ENCODE measurements around the gene CD226.

CD226 gene

DNA sequence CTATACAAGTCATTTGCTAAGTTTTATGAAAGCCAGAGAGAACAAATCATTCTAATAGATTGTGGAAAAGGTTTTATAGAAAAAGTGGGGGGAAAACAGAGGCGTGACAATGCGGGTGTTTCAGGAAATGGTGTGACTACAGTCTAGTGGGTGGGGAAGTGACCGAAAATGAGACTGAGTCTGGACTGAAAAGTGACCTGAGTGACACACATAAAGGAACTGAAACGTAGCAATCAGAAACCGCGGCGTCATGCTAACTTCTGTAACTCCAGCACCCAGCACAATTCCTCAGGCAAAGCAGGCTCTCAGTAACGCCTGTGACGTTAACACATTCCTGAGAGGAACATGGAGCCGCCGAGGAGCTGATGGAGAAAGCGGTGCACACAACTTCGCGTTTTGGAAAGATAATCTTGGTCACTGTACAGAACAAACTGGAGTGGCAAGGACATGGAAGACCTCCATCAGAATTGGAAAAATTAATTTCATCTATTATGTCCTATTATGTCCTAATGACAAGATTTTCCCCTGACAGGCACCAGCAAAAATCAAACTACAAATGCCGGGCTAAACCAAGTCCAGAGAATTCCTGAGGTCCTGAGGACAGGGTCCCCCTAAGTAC lies 1.4 kb upstream of the CD226 start:
- peak overlapping the region; percentile 35 for H3K4me3 ChIP-seq (ENCODE audit: low read depth, low read length)
- peak; percentile 94 for DNase-seq (ENCODE audit: low read depth)
- TF ChIP-seq, protein P1, sequence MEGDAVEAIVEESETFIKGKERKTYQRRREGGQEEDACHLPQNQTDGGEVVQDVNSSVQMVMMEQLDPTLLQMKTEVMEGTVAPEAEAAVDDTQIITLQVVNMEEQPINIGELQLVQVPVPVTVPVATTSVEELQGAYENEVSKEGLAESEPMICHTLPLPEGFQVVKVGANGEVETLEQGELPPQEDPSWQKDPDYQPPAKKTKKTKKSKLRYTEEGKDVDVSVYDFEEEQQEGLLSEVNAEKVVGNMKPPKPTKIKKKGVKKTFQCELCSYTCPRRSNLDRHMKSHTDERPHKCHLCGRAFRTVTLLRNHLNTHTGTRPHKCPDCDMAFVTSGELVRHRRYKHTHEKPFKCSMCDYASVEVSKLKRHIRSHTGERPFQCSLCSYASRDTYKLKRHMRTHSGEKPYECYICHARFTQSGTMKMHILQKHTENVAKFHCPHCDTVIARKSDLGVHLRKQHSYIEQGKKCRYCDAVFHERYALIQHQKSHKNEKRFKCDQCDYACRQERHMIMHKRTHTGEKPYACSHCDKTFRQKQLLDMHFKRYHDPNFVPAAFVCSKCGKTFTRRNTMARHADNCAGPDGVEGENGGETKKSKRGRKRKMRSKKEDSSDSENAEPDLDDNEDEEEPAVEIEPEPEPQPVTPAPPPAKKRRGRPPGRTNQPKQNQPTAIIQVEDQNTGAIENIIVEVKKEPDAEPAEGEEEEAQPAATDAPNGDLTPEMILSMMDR (IDR thresholded peaks at IDR 0.05; ENCODE audit: insufficient read depth, low read depth, low read length, missing control alignments) = no peak

DNA sequence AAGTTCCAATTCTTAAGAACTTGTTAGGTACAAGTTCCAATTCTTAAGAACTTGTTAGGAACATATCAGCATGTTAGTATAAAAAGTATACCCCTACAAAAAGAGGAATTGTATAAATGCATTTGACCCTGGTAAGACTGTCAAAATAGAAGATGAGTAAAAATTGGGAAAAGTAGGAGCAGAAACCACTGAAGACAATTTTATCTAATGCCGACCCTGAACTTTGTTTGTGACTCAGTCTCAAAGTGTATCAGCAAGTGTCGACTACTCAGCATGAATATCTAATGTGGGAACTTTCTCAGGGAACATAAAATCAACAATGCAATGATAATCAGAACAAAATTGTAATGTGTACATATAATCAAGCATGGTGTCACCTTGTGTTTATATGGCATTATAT lies 583 bp upstream of the CD226 start:
- TF ChIP-seq, protein P1 (IDR thresholded peaks at IDR 0.05; ENCODE audit: insufficient read depth, low read depth, low read length, missing control alignments) = no peak
- H3K4me3 ChIP-seq (ENCODE audit: low read depth, low read length) = peak overlapping the region; percentile 50
- DNase-seq (ENCODE audit: low read depth) = no peak

DNA sequence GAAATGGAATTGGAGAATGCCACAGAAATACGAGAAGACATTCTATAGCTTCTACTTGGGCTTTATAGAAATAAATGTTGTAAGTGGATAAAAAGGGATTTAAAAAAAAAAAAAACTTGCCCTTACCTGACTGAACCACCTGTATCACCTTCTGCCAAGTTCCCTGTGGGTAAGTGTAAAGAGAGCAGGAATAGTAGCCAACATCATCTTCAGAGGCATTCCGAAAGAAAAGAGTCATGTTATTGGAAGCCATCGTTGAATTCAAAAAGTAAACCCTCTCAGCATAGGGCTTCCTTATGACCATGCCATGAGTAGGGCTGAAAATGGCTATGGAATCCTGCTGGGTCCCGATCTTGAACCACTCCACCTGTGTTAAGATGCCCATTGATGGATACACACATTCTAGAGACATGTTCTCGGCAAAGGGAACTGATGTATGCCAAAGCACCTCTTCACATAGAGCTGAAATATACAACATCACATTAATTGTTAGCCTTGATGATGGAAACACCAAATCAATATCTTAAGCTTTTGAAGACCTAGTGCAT lies 991 bp downstream of the CD226 start:
- peak overlapping the region; percentile 50 for H3K4me3 ChIP-seq (ENCODE audit: low read depth, low read length)
- TF ChIP-seq, protein P1 (IDR thresholded peaks at IDR 0.05; ENCODE audit: insufficient read depth, low read depth, low read length, missing control alignments) = no peak
- no peak for DNase-seq (ENCODE audit: low read depth)

DNA sequence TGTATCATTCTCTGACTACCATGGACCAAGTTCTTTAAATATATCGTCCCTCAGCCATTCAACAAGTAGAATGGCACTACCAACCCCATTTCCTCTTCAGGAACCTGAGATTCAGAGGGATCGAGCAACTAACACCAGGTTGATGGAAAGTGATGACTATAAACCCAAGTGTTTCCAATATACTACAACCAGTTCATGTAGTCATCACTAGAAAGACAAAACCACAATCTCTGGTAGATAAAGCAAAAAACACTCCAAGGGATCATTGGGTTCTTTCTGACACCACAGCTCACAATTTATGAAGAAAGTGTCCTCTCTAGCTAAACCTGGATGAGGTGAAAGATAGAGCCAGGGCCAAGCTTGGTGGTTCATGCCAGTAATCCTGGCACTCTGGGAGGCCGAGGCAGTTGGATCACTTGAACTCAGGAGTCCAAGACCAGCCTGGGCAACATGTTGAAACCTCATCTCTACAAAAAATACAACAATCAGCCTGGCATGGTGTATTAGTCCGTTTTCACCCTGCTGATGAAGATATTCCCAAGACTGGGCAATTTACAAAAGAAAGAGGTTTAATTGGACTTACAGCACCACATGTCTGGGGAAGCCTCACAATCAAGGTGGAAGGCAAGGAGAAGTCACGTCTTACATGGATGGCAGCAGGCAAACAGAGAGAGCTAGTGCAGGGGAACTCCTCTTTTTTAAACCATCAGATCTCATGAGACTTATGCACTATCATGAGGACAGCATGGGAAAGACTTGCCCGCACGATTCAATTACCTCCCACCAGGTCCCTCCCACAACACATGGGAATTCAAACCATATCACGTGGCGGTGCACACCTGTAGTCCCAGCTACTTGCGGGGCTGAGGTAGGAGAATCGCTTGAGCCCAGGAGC lies 2.2 kb downstream of the CD226 start:
- peak; percentile 72 for DNase-seq (ENCODE audit: low read depth)
- TF ChIP-seq, protein P1 (IDR thresholded peaks at IDR 0.05; ENCODE audit: insufficient read depth, low read depth, low read length, missing control alignments) = no peak
- H3K4me3 ChIP-seq (ENCODE audit: low read depth, low read length) = peak overlapping the region; percentile 50

- peak; percentile 60 for DNase-seq (ENCODE audit: low read depth)
- H3K4me3 ChIP-seq (ENCODE audit: low read depth, low read length) = peak overlapping the region; percentile 50
- TF ChIP-seq, protein P1 (IDR thresholded peaks at IDR 0.05; ENCODE audit: insufficient read depth, low read depth, low read length, missing control alignments) = no peak
Measured at GRCh38 chr18:69944436-69944835, 3.2 kb downstream of the CD226 start.

- TF ChIP-seq, protein P1 (IDR thresholded peaks at IDR 0.05; ENCODE audit: insufficient read depth, low read depth, low read length, missing control alignments) = peak; percentile 17
- peak overlapping the region; percentile 50 for H3K4me3 ChIP-seq (ENCODE audit: low read depth, low read length)
- DNase-seq (ENCODE audit: low read depth) = peak; percentile 35
Measured at GRCh38 chr18:69943021-69943420, 4.7 kb downstream of the CD226 start.
